Measurements from ENCODE around the gene COG2.
"Not testable (repeated sequence)": the region's sequence is repeated elsewhere in the genome, so short reads cannot be mapped to it uniquely, and the experiment has no call there.

The COG2 gene

DNA sequence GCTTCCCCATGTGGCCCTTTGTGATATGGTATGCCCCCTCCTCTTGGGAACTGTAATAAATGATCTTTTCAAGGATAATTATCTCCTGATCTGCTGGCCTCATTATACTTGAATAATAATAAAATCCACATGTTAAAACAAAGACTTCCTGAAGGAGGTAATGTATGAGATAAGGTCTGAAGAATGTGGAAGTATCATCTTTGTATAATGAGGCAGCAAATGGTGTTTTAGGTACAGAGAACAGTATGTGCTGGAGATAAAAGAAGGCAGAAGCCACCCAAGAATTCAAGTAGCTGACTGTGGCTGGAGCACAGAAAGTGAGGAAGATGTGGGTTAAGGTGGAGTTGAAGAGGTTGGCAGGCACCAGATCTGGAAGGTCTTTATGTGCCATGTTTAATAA is 12.8 kb upstream of the COG2 start:
- DNase-seq = no peak

GRCh38 chr1:230631477-230631876 is 10.8 kb upstream of the COG2 start:
- DNase-seq = no peak

DNA sequence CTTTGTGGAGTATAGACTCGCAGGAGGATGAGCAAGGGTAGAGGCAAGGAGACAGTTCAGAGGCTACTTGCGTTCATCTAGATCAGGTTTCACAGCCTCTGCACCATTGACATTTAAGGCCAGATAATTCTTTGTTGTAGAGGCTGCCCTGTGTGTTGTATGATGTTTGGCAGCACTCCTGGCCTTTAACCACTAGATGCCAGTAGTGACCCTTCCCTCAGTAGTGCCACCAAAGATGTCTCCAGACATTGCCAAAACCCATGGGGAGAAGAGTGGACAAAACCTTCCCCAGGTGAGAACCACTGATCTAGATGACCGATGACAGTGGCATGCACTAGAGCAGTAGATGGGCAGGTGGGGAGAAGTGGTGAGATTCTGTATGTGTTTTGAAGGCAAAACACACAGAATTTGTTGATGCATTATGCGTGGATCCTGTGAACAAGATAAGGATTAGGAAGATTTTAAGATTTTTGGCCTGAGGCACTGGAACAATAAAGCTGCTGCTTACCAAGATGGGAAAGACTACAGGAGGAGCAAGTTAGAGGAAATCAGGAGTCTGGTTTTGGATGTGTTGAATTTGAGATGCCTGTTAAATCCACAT is 9.9 kb upstream of the COG2 start:
- DNase-seq = no peak

DNA sequence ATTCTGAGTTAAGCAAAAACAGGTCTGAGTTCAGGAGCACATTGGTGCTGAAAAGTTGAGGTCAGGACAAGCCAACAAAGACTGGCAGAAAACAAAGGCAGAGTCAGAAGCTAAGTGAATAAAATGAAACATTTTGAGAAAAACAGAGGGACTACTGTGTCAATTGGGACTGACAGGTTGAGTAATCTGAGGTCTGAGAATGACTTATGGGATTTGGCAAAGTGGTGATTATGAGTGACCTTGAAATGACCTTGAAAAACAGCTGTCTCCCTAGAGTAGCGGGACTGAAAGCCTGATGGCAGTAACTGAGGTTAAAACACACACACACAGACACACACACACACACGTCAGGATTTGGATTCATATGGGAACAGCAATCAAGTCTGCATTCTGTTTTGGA is 8.8 kb upstream of the COG2 start:
- DNase-seq = no peak

- no peak for DNase-seq
Measured at GRCh38 chr1:230634384-230634783, 7.9 kb upstream of the COG2 start.

- no peak for DNase-seq
Measured at GRCh38 chr1:230636575-230637148, 5.6 kb upstream of the COG2 start.

DNA sequence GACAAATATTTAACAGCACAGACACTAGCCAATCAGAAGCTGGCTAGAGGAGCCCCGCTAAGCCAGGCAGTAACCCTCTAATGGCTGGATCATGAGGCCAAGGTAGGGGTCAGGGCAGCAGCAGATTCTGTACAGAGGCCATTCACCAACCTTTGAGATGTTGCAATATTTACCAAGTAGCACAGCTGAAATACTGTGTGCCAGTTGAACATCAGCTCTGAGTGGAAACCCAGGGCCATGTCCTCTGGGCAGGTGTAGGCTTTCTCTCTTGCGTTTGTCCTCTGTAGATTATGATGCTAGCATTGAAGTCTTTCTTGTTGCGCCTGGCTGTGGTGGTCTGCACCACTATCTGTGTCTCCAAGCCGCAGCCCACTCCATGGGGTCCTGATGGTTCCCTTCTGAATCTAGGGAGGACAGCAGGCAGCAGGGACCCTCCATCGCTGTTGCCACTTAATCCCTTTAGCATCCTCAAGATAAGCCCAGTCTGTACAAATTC is 2.5 kb upstream of the COG2 start:
- no peak for DNase-seq

- no peak for DNase-seq
Measured at GRCh38 chr1:230641346-230641745, 935 bp upstream of the COG2 start.

DNA sequence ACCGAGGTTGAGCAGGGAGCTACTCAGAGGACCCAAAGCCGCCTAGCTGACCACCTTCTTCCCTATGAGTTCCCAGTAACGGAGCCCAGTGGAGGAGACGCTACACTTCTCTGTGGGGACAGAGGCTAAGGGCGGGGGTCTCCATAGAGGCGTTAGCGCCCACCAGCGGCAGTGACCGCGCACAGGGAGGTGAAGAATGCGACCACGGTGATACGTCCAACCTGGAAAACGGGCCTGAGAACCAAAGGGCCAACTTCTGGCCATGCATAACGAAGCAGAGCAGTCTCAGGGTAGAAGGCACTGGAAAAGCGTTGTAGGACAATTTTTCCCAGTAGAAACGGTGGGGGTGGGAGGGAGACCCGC is 400 bp upstream of the COG2 start:
- DNase-seq = no peak

GRCh38 chr1:230643908-230644307 is 1.6 kb downstream of the COG2 start:
- DNase-seq = no peak

- no peak for DNase-seq
Measured at GRCh38 chr1:230646710-230647302, 4.5 kb downstream of the COG2 start.

GRCh38 chr1:230647321-230647720 is 5.0 kb downstream of the COG2 start:
- no peak for DNase-seq

GRCh38 chr1:230648114-230648513 is 5.8 kb downstream of the COG2 start:
- DNase-seq = no peak

- no peak for DNase-seq
Measured at GRCh38 chr1:230650300-230650699, 8.0 kb downstream of the COG2 start.

- no peak for DNase-seq
Measured at GRCh38 chr1:230651235-230651634, 9.0 kb downstream of the COG2 start.

DNA sequence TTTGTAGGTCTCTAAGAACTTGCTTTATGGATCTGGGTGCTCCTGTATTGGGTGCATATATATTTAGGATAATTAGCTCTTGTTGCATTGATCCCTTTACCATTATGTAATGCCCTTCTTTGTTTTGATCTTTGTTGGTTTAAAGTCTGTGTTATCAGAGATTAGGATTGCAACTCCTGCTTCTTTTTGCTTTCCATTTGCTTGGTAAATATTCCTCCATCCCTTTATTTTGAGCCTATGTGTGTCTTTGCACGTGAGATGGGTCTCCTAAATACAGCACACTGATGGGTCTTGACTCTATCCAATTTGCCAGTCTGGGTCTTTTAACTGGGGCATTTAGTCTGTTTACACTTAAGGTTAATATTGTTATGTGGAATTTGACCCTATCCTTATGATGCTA is 14.4 kb downstream of the COG2 start:
- not testable (repeated sequence) for DNase-seq

GRCh38 chr1:230658103-230658502 is 15.8 kb downstream of the COG2 start:
- not testable (repeated sequence) for DNase-seq

GRCh38 chr1:230658691-230659090 is 16.4 kb downstream of the COG2 start:
- DNase-seq = no peak

DNA sequence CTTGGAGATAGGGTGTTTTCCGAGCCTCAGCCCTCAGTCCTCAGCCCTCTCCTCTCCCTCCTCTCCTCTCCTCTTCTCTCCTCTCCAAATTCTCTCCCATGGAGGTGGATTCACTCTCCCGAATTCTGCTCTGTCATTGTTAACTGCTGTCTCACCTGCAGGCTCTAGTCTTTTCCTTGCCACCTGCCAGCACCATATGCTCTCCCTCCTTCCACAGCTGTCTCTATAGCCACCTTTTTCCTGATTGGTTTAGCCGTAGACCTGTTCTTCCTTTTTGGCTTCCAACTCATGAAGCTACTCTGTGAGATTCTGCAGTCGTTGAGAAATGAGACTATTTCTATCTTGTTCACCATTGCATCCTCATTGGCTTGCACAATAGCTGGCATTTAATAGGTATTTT is 19.7 kb downstream of the COG2 start:
- DNase-seq = no peak

- no peak for DNase-seq
Measured at GRCh38 chr1:230668227-230668626, 25.9 kb downstream of the COG2 start.

DNA sequence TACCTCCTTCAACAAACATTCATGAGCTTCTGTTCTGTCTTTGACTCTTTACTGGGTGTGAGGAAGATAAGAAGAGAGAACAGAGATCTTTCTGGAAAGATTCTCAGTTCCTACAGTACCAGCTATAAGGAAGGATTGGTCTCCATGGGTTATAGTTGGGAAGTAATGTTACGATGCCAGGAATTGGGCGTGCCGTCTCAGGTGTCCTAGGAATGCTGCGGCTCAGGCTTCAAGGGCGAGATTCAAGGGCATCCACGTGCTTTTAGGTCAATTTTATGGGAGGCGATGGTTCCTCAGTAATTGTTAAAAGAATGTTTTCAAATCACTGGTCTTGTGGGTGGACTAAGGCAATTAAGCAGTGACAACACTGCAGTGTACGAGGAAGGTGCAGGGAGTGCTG is 27.3 kb downstream of the COG2 start:
- no peak for DNase-seq

GRCh38 chr1:230674581-230674980 is 32.3 kb downstream of the COG2 start:
- no peak for DNase-seq

- DNase-seq = no peak
Measured at GRCh38 chr1:230677200-230677599, 34.9 kb downstream of the COG2 start.

- DNase-seq = no peak
Measured at GRCh38 chr1:230679192-230679591, 36.9 kb downstream of the COG2 start.

GRCh38 chr1:230679825-230680224 is 37.5 kb downstream of the COG2 start:
- no peak for DNase-seq

All from stimulated activated naive CD4-positive, alpha-beta T cell (primary cell).